Activated CD4-positive, CD25-positive, alpha-beta regulatory T cell treated with anti-CD3 and anti-CD28 coated beads, Interleukin-2, amount 50 U/mL, for 16 hours (primary cell): Measurements from ENCODE around the gene PSPH.
A peak's percentile ranks its signal among the peaks of the same experiment; 100 is the strongest.
"Not testable (repeated sequence)": the region's sequence is repeated elsewhere in the genome, so short reads cannot be mapped to it uniquely, and the experiment has no call there.

Experiments used
- DNase-seq: peaks from one replicate; pipeline ENCODE4 v3.0.0-alpha.2; 2020; ENCODE audit warnings: low read depth, low spot score

PSPH gene

DNA sequence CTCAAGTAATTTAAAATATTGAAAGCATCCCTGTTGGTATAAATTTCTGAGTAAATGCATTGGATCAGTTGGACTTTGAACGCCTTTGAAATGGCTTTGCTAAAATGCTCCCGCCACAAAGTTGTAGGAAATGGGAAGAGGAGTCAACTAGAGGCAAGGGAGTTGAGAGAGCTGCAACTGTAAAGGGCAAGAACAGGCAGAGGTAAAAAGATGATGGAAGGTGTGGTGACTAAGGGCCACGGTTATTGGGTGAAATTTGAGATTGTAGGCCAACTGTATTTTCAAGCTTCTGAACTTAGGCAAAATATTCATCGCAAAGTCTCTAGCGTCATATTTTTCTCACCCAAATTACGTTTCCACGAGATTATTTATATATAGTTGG lies 12.2 kb upstream of the PSPH start:
- DNase-seq = no peak

DNA sequence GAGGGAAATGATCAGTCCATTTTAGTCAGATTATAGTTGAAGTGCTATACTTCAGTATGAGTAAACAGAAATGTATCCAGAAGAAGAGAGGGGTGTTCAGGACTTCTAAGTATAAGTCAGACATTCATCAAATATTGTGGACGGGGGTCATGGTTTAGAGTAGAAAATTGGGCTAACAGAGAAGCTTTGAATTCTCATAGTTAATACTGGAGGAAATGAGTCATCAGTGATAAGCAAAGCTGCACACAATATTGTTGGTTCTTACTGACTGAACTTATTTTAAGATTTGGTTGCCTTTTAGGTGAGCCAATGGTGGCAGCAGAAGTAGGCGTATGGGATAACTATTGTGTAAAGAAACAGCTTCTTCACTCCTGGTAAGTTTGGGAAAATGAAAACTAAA lies 11.1 kb upstream of the PSPH start:
- no peak for DNase-seq

DNA sequence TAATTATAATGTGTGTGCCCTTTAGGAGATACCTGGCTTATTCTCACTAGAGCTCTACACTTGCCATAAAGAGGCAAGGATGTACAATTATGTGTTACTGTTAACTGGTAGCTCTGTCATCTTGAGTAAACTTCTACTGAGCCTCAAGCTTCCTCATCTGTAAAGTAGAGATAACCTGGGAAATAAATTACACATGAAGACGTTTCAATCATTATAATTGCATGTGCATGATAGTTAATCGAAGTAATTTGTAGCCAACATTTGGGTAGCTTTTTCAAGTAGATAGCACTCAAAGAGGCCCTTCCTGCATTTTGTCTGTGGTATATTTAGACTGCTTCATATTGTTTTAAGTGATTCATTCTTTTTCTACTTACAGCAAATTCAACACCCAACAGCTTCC lies 2.7 kb upstream of the PSPH start:
- no peak for DNase-seq

GRCh38 chr7:56053379-56053778 lies 2.1 kb upstream of the PSPH start:
- DNase-seq = no peak

DNA sequence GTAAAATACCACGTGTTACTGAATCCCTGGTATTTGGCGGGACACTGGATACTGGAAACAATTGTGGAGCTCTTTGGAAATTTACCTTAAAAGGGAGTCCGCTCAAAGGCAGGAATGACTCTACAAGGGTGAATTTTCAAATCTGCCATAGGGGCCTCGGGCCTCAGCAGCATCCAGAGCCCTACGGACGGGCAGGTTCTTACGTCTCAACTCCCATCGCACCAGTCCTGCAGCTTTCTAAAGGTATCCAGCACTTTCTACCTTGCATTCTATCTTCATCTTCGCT lies 248 bp downstream of the PSPH start:
- no peak for DNase-seq

DNA sequence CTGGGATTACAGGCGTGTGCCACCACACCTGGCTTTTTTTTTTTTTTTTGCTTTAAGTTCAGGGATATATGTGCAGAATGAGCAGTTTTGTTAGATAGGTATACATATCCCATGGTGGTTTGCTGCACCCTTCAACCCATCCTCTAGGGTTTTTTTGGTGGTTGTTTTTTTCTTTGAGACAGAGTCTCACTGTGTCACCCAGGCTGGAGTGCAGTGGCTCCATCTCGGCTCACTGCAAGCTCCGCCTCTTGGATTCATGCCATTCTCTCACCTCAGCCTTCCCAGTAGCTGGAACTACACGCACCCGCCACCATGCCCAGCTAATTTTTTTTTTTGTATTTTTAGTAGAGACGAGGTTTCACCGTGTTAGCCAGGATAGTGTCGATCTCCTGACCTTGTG lies 2.5 kb downstream of the PSPH start:
- DNase-seq = not testable (repeated sequence)

DNA sequence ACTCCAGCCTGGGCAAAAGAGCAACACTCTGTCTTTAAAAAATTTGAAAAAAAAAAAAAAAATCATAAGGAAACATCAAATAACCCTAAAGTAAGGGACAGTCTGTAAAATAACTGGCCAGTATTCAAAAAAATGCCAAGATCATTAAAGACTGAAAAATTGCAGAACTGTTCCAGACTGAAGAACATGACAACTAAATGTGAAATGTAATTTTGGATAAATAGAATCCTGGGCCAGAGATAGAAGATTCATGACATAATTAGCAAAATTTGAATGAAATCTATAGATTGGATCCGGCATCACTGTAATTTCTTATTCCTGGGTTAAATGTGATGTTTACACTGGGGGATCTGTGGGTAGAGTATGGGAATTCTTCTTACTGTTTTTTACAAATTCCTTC lies 3.0 kb downstream of the PSPH start:
- no peak for DNase-seq

DNA sequence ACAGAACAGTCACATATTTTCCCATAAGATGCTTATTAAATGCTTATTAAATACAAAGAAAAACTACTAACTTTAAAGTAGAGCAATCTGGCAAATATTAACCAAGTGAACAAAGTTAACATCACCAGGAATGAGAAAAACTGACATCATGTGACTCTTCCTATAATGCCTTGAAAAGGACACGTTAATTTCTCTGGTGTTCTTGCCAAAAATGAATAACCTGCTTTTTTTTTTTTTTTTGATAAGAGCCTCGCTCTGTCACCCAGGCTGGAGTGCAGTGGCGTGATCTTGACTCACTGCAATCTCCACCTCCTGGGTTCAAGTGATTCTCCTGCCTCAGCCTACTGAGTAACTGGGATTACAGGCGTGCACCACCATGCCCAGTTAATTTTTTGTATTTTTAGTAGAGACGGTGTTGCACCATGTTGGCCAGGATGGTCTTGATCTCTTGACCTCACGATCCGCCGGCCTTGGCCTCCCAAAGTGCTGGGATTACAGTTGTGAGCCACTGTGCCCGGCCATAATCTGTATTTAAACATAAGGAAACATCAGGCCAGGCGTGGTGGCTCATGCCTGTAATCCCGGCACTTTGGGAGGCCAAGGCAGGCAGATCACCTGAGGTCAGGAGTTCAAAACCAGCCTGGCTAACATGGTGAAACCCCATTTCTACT lies 3.7 kb downstream of the PSPH start:
- not testable (repeated sequence) for DNase-seq

GRCh38 chr7:56046721-56047445 lies 4.4 kb downstream of the PSPH start:
- no peak for DNase-seq

DNA sequence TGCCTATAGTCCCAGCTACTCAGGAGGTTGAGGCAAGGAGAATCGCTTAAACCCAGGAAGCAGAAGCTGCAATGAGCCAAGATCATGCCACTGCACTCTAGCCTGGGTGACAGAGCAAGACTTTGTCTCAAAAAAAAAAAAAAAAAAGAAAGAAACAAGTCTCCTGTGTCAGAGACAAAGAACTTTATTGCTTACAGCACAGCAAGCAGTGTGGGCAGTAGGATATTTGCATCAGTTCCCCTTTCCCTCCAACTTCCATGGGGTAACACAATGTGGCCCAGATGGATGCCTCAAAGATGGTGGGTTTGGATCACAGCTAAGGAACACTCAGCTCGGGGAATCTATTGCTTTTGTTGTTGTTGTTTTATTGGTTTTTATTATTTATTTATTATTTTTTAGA lies 5.5 kb downstream of the PSPH start:
- DNase-seq = not testable (repeated sequence)

DNA sequence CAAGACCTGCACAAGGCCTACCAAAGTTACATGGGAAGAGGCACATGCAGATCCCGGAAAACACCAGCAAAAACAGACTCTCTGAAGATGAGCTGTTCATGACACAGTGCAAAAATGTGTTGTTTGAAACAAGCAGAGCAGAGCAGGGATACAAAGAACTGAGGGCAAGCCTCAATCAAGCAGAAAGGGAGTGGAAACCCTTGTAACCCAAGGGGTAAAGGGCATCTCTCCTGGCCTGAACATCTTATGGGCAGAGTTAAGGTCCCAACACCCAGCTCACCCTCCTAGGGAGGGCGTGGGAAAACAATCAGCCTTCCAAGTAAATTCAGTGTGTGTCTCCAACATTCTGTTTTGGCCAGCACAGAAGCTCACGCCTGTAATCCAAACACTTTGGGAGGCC lies 10.5 kb downstream of the PSPH start:
- no peak for DNase-seq

GRCh38 chr7:56033671-56034432 lies 17.4 kb downstream of the PSPH start:
- peak; percentile 34 for DNase-seq

- not testable (repeated sequence) for DNase-seq
Observed at GRCh38 chr7:56032578-56032977, 18.7 kb downstream of the PSPH start.

GRCh38 chr7:56031556-56031955 lies 19.7 kb downstream of the PSPH start:
- not testable (repeated sequence) for DNase-seq

DNA sequence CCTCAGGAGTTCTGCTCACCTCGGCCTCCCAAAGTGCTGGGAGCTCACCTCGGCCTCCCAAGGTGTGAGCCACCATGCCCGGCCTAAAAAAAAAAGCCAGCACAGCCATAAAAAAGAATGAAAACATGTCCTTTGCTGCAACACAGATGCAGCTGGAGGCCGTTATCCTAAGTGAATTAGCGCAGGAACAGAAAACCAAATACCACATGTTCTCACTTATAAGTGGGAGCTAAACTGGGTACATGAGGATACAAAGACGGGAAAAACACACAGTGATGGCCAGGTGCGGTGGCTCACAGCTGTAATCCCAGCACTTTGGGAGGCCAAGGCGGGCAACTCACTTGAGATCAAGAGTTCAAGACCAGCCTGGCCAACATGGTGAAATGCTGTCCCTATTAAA lies 20.9 kb downstream of the PSPH start:
- no peak for DNase-seq

GRCh38 chr7:56028942-56029630 lies 22.2 kb downstream of the PSPH start:
- DNase-seq = no peak

- no peak for DNase-seq
Observed at GRCh38 chr7:56026538-56026937, 24.7 kb downstream of the PSPH start.

DNA sequence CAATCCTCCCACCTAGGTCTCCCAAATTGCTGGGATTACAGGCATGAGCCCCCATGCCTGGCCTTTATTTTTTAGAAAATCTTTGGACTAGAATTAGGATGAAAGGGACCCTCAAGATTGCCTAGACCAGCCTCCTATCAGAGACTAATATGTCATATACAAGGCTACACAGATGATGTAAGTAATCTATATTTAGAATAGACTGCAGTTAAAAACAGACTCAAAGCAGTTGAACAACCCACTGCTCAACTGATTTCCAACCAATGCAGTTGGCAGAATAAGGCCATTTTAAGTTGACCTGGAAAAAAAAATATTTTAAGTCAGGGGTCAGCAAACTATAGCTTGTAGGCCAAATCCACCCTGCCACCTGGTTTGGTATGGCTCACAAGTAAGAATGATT lies 27.7 kb downstream of the PSPH start:
- no peak for DNase-seq

- DNase-seq = no peak
Observed at GRCh38 chr7:56019501-56019900, 31.7 kb downstream of the PSPH start.

DNA sequence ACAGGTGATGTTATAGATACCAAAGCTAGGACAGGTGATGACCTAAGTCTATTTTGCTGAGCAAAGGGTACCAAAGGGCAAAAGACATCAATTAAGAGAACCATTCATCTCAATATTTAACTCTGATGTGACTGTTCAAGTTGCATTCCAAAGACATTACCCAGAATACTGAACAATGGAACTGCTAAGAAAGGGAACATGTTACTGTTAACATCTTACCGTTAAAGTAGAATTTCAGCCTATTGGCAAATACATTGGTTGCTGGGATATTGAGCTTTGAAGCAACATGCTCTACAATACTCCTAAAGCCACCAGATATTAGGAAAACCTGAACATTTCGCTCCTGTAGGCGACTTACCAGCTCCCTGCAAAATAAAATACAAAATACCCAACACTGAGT lies 34.2 kb downstream of the PSPH start:
- not testable (repeated sequence) for DNase-seq

DNA sequence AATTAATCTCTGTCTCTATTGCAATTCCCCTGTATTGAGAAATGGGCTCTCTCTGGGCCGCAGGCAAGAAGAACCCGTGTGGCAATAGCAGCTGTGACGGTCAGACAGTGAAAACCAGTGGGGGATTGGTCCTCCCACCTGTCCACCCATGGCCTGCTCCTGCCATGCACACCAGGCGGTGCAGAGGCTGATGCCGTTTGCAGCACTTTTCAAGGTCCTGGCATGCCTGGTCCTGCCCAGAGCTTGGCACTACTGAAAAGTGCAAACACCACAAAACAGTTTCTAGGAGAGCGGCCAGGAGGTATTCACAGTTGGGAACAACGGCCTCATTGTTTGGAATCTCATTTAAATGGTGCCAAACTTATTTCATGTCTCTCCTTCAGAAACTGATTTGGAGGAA lies 41.5 kb downstream of the PSPH start:
- DNase-seq = no peak

GRCh38 chr7:56007891-56008290 lies 43.4 kb downstream of the PSPH start:
- no peak for DNase-seq
